Skeletal muscle tissue (tissue), 4 donors: Measurements from ENCODE around the gene MUC5B. TPM values are rescaled to one million over a fixed set of nuclear protein-coding genes. Genes with fewer than 3 reads are reported as not detected.

Experiments
- H3K27ac ChIP-seq: one replicate; pipeline ENCODE4 v1.7.0; 2013; ENCODE audit warnings: mild to moderate bottlenecking, low read depth, low read length, inconsistent platforms
- H3K27me3 ChIP-seq, 3 donors: one replicate each; pipeline ENCODE4 v1.7.0; 2013; ENCODE audit warnings: low read length in 3 of 3; ENCODE audit not compliant: control insufficient read depth in 3 of 3, insufficient read depth in 3 of 3
- H3K36me3 ChIP-seq, 3 donors: one replicate each; pipeline ENCODE4 v1.7.0; 2013; ENCODE audit warnings: low read length in 3 of 3; ENCODE audit not compliant: control insufficient read depth in 3 of 3, insufficient read depth in 3 of 3
- H3K4me1 ChIP-seq, 3 donors: one replicate each; pipeline ENCODE4 v1.7.0; 2013; ENCODE audit warnings: low read length in 3 of 3, mild to moderate bottlenecking in 3 of 3; ENCODE audit not compliant: control insufficient read depth in 3 of 3, insufficient read depth in 3 of 3
- H3K4me3 ChIP-seq, 3 donors: one replicate each; pipeline ENCODE4 v1.7.0; 2013; ENCODE audit warnings: low read length in 3 of 3
- H3K9ac ChIP-seq, 3 donors: one replicate each; pipeline ENCODE4 v1.7.0; 2013; ENCODE audit warnings: low read length in 3 of 3, mild to moderate bottlenecking in 3 of 3, moderate library complexity in 2 of 3, low read depth in 1 of 3
- H3K9me3 ChIP-seq, 3 donors: one replicate each; pipeline ENCODE4 v1.7.0; 2013; ENCODE audit warnings: low read length in 3 of 3; ENCODE audit not compliant: control insufficient read depth in 3 of 3
- total RNA-seq: library from RNA; depleted of rRNA; stranded (reverse); fragments of >200 nt; gene quantifications from one replicate; pipeline ENCODE4 v1.2.3, GENCODE V29; 2014
- donor health status: Osteomylitis.

MUC5B gene
- total RNA-seq, 1 donor from 2014 or later = not detected

DNA sequence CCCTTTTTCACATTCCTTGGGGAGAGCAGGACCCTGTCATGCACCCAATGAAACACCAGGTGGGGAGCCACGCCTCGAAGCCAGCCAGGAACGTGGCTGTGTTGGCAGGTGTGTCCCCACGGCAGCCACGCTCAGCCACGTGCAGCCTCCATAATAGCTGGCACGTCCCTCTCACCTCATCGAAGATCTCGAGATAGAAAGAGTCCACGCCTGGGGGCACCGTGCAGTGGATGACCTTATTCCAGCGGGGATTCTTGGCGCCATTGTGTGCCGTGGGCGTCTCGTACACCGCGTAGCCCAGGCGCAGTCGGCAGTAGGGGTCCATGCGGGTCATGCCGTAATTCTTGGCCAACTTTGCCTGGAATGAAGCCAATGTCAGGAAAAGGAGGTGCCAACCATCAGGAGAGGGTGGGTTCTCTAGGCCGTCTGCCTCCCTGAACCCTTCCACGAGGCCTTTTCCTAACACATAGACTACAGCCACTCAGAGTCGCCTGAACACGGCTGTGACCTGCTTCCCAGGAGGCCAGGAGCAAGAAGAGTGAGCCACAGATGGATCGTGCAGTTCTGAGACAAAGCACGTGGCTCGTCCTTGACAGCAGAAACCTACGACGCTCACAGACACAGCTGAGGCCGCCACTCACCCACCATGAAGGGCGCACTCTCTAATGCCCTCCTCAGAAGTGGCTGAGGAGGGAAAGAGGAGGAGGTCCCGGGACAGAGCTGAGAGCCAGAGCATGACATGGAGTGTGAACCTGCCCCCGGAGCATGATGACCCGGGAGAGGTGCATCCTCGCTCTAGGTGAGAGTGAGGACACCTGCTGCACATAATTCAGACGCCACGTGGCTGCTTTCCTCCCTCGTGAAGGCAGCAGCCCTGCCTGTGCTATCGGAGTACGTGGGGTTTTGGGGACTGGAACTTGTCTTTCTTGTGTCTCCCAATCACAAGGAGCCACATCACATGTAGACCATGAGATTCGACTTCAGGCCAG lies 67.5 kb downstream of the MUC5B start:
- H3K27me3 ChIP-seq = no peaks in the 10 kb centered on the region
- no peaks in the 10 kb centered on the region for H3K9me3 ChIP-seq
- peaks cover 66 to 72% (median 68%) of the 10 kb centered on the region in 3 donors for H3K36me3 ChIP-seq
- no peak overlapping the region for H3K9ac ChIP-seq
- no peak overlapping the region for H3K27ac ChIP-seq
- H3K4me1 ChIP-seq = peaks cover 0 to 3% (median 0%) of the 10 kb centered on the region in 3 donors
- H3K4me3 ChIP-seq = no peak overlapping the region

DNA sequence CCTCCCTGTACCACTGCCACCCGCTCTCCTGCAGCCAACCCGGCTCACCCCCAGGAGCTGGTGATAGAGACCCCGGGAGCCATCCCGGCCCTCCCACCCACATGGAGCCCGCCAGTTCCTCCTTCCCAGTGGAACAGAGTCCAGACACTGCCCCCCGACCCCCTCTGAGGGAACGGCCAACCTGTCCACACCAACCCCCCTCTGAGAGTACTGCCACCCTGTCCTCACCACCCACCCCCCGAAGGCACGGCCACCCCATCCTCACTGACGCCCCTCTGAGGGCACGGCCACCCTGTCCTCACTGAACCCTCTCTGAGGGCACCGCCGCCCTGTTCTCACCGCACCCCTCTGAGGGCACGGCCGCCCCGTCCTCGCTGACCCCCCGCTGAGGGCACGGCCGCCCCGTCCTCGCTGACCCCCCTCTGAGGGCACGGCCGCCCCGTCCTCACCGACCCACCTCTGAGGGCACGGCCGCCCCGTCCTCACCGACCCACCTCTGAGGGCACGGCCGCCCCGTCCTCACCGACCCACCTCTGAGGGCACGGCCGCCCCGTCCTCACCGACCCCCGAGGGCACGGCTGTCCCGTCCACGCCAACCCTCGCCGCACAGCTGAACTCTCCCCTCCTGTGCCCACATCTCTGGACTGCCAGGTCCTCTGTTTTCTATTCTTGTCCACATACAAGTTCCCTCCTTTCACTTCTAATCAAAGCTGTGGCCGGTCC lies 68.6 kb downstream of the MUC5B start:
- Histone ChIP-seq H3K4me1 (peaks cover 0 to 3% (median 0%) of the 10 kb centered on the region in 3 donors), H3K9ac (no peak overlapping the region), H3K4me3 (no peak overlapping the region), H3K9me3 (no peaks in the 10 kb centered on the region), H3K36me3 (peaks cover 57 to 64% (median 58%) of the 10 kb centered on the region in 3 donors), H3K27me3 (no peaks in the 10 kb centered on the region), H3K27ac (no peak overlapping the region)

- no peaks in the 10 kb centered on the region for H3K27me3 ChIP-seq
- peaks cover 0 to 5% (median 0%) of the 10 kb centered on the region in 3 donors for H3K4me1 ChIP-seq
- peaks cover 52 to 58% (median 52%) of the 10 kb centered on the region in 3 donors for H3K36me3 ChIP-seq
- H3K4me3 ChIP-seq = no peak overlapping the region
- H3K9ac ChIP-seq = no peak overlapping the region
- H3K27ac ChIP-seq = no peak overlapping the region
- no peaks in the 10 kb centered on the region for H3K9me3 ChIP-seq
These were observed 69.3 kb downstream of the MUC5B start for GRCh38 chr11:1292018-1292643.

GRCh38 chr11:1292644-1293618 lies 70.1 kb downstream of the MUC5B start:
- Histone ChIP-seq H3K4me3 (no peak overlapping the region), H3K27me3 (no peaks in the 10 kb centered on the region), H3K9me3 (no peaks in the 10 kb centered on the region), H3K9ac (peak overlapping the region in 1 of 3 donors; percentile 25), H3K36me3 (peaks cover 52 to 56% (median 56%) of the 10 kb centered on the region in 3 donors), H3K27ac (no peak overlapping the region), H3K4me1 (peaks cover 7 to 13% (median 8%) of the 10 kb centered on the region in 3 donors)

GRCh38 chr11:1293619-1294015 lies 70.8 kb downstream of the MUC5B start:
- no peak overlapping the region for H3K27ac ChIP-seq
- H3K4me3 ChIP-seq = no peak overlapping the region
- no peaks in the 10 kb centered on the region for H3K9me3 ChIP-seq
- no peaks in the 10 kb centered on the region for H3K27me3 ChIP-seq
- peaks cover 46 to 52% (median 49%) of the 10 kb centered on the region in 3 donors for H3K36me3 ChIP-seq
- H3K4me1 ChIP-seq = peaks cover 14 to 20% (median 15%) of the 10 kb centered on the region in 3 donors
- peak overlapping the region in 1 of 3 donors; percentile 25 for H3K9ac ChIP-seq

DNA sequence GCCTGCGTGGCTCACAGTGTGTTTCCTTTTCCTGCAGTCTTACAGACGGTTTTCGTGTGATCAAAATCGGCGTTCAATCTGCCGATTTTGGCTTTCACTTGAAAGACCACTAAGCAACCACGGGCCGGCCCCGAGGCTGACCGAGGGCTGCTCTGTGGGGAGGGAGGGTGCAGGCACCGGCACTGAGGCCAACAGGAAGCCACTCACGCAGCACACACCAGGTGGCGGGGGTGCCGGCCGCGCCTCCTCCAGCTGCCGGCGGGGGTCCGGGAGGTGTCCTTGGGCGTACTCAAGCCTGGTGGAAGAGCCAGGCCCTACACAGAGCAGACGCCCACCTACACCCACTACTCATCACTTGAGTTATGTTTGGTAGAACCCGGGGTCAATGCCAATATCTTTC lies 72.2 kb downstream of the MUC5B start:
- Histone ChIP-seq H3K9ac (no peak overlapping the region), H3K27me3 (no peaks in the 10 kb centered on the region), H3K9me3 (no peaks in the 10 kb centered on the region), H3K4me3 (no peak overlapping the region), H3K4me1 (peaks cover 26 to 33% (median 27%) of the 10 kb centered on the region in 3 donors), H3K27ac (no peak overlapping the region), H3K36me3 (peaks cover 34 to 37% (median 37%) of the 10 kb centered on the region in 3 donors)

- no peaks in the 10 kb centered on the region for H3K27me3 ChIP-seq
- no peak overlapping the region for H3K9ac ChIP-seq
- peaks cover 26 to 38% (median 28%) of the 10 kb centered on the region in 3 donors for H3K4me1 ChIP-seq
- no peaks in the 10 kb centered on the region for H3K9me3 ChIP-seq
- H3K4me3 ChIP-seq = no peak overlapping the region
- no peak overlapping the region for H3K27ac ChIP-seq
- H3K36me3 ChIP-seq = peaks cover 29 to 32% (median 32%) of the 10 kb centered on the region in 3 donors
These were observed 72.7 kb downstream of the MUC5B start for GRCh38 chr11:1295591-1295990.

DNA sequence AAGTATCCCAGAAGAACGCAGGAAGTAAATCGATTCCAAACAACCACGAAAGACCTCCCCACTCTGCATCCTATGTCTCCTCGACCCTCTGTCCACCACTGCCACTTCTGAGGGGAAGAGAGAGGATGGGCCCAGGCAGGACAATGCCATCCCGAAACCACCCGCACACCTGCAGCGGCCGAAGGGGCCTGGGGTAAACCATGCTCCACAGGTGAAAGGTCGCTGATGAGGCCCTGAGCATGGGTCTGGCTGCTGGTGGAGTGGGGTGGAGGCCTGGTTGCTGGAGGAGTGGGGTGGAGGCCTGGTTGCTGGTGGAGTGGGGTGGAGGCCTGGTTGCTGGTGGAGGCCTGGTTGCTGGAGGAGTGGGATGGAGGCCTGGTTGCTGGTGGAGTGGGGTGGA lies 73.4 kb downstream of the MUC5B start:
- Histone ChIP-seq H3K27ac (no peak overlapping the region), H3K4me1 (peaks cover 26 to 41% (median 30%) of the 10 kb centered on the region in 3 donors), H3K9ac (no peak overlapping the region), H3K27me3 (no peaks in the 10 kb centered on the region), H3K9me3 (no peaks in the 10 kb centered on the region), H3K36me3 (peaks cover 26 to 32% (median 28%) of the 10 kb centered on the region in 3 donors), H3K4me3 (no peak overlapping the region)
